GM23338 (cell line): Measurements from ENCODE around the gene RHBDD1. TPM values are rescaled to one million over a fixed set of nuclear protein-coding genes. Genes with fewer than 3 reads are reported as not detected.

Experiments used
- ATAC-seq: fragments of 200-7000 bp; cut with Tn5 transposase; 3 replicates; pipeline ENCODE4 v1.9.1; 2020
- DNase-seq: peaks from one replicate; pipeline ENCODE4 v3.0.0-alpha.2; 2015; ENCODE audit warnings: low spot score
- H2AFZ ChIP-seq: fragments of 200-600 bp; sonication (generic); 2 replicates; pipeline ENCODE4 v1.8.0; 2016; ENCODE audit warnings: antibody characterized with exemption, mild to moderate bottlenecking, moderate library complexity
- H3F3A ChIP-seq: fragments of 200-600 bp; sonication (generic); replicated peaks from 2 replicates; pipeline ENCODE4 v1.8.0; 2017; ENCODE audit warnings: antibody characterized with exemption, mixed run types, low read depth
- H3K27ac ChIP-seq: fragments of 200-600 bp; sonication (generic); 2 replicates; pipeline ENCODE4 v1.6.1; 2016; ENCODE audit warnings: low read depth
- H3K27me3 ChIP-seq: fragments of 200-600 bp; sonication (generic); 2 replicates; pipeline ENCODE4 v1.8.0; 2016; ENCODE audit warnings: mild to moderate bottlenecking, mixed run types, moderate library complexity; ENCODE audit not compliant: insufficient read depth
- H3K36me3 ChIP-seq: fragments of 200-600 bp; sonication (generic); 2 replicates; pipeline ENCODE4 v1.8.0; 2016; ENCODE audit warnings: mild to moderate bottlenecking; ENCODE audit not compliant: insufficient read depth
- H3K4me1 ChIP-seq: fragments of 200-600 bp; sonication (generic); 2 replicates; pipeline ENCODE4 v1.8.0; 2016; ENCODE audit warnings: mild to moderate bottlenecking, moderate library complexity; ENCODE audit not compliant: insufficient read depth
- H3K4me2 ChIP-seq: fragments of 200-600 bp; sonication (generic); 2 replicates; pipeline ENCODE4 v1.7.1; 2017; ENCODE audit warnings: mixed run types
- H3K4me3 ChIP-seq: fragments of 200-600 bp; sonication (generic); 2 replicates; pipeline ENCODE4 v1.6.1; 2016; ENCODE audit warnings: mixed run types
- H3K79me2 ChIP-seq: fragments of 200-600 bp; sonication (generic); replicated peaks from 2 replicates; pipeline ENCODE4 v1.8.0; 2017; ENCODE audit warnings: mild to moderate bottlenecking; ENCODE audit not compliant: insufficient read depth
- H3K9me2 ChIP-seq: fragments of 200-600 bp; sonication (generic); 2 replicates; pipeline ENCODE4 v1.8.0; 2017; ENCODE audit not compliant: insufficient read depth
- H4K20me1 ChIP-seq: fragments of 200-600 bp; sonication (generic); replicated peaks from 2 replicates; pipeline ENCODE4 v1.8.0; 2017; ENCODE audit warnings: mild to moderate bottlenecking; ENCODE audit not compliant: insufficient read depth
- H3K27ac Mint-ChIP-seq: 2 replicates; pipeline ENCODE4 v1.8.0; 2020; ENCODE audit warnings: inconsistent platforms, mild to moderate bottlenecking, moderate library complexity, mixed read lengths
- H3K27me3 Mint-ChIP-seq: 3 replicates; pipeline ENCODE4 v1.8.0; 2022; ENCODE audit warnings: low read depth, mild to moderate bottlenecking, moderate library complexity, mixed read lengths, inconsistent platforms; ENCODE audit not compliant: insufficient read depth, poor library complexity
- H3K36me3 Mint-ChIP-seq: 3 replicates; pipeline ENCODE4 v1.8.0; 2021; ENCODE audit warnings: low read depth, mild to moderate bottlenecking, inconsistent platforms, moderate library complexity, mixed read lengths
- H3K4me1 Mint-ChIP-seq: 3 replicates; pipeline ENCODE4 v1.8.0; 2020; ENCODE audit warnings: mild to moderate bottlenecking, inconsistent platforms, mixed read lengths
- H3K4me3 Mint-ChIP-seq: 3 replicates; pipeline ENCODE4 v1.8.0; 2021; ENCODE audit warnings: moderate library complexity, mild to moderate bottlenecking, inconsistent platforms, mixed read lengths
- H3K9me3 Mint-ChIP-seq: 3 replicates; pipeline ENCODE4 v1.8.0; 2020; ENCODE audit warnings: moderate library complexity, mild to moderate bottlenecking, inconsistent platforms, mixed read lengths
- CREB1 ChIP-seq: fragments of 250-450 bp; sonication (Bioruptor Pico); IDR thresholded peaks from 2 replicates; pipeline ENCODE4 v1.5.0; 2020; ENCODE audit warnings: low read depth, mild to moderate bottlenecking, moderate library complexity
- ETS1 ChIP-seq: IDR thresholded peaks from 2 replicates; pipeline ENCODE4 v1.6.1; 2016; ENCODE audit warnings: antibody characterized with exemption
- EZH2 ChIP-seq: fragments of 200-600 bp; sonication (generic); IDR thresholded peaks from one replicate; pipeline ENCODE4 v1.8.0; 2017; ENCODE audit warnings: antibody characterized with exemption, mild to moderate bottlenecking, low read depth; ENCODE audit not compliant: unreplicated experiment
- EZH2phosphoT487 ChIP-seq: fragments of 200-600 bp; sonication (generic); IDR thresholded peaks from one replicate; pipeline ENCODE4 v1.8.1; 2018; ENCODE audit warnings: antibody characterized with exemption; ENCODE audit not compliant: unreplicated experiment
- JUNB ChIP-seq: IDR thresholded peaks from one replicate; pipeline ENCODE4 v1.6.1; 2016; ENCODE audit warnings: antibody characterized with exemption; ENCODE audit not compliant: unreplicated experiment
- NANOG ChIP-seq: IDR thresholded peaks from 2 replicates; pipeline ENCODE4 v1.6.1; 2016; ENCODE audit warnings: antibody characterized with exemption, borderline replicate concordance
- REST ChIP-seq: IDR thresholded peaks from one replicate; pipeline ENCODE4 v1.6.1; 2018; ENCODE audit warnings: antibody characterized with exemption; ENCODE audit not compliant: unreplicated experiment
- STAT1 ChIP-seq: IDR thresholded peaks from one replicate; pipeline ENCODE4 v1.6.1; 2016; ENCODE audit warnings: antibody characterized with exemption; ENCODE audit not compliant: unreplicated experiment
- ZNF114 ChIP-seq: fragments of 250-450 bp; sonication (Bioruptor Pico); IDR thresholded peaks from 2 replicates; pipeline ENCODE4 v1.5.0; 2020; ENCODE audit warnings: mild to moderate bottlenecking, moderate library complexity
- ZNF331 ChIP-seq: fragments of 250-450 bp; sonication (Bioruptor Pico); IDR thresholded peaks from 2 replicates; pipeline ENCODE4 v1.5.0; 2020; ENCODE audit warnings: low read depth, mild to moderate bottlenecking, moderate library complexity
- ZNF462 ChIP-seq: fragments of 250-450 bp; sonication (Bioruptor Pico); IDR thresholded peaks from 2 replicates; pipeline ENCODE4 v1.5.0; 2020; ENCODE audit warnings: mild to moderate bottlenecking, moderate library complexity
- polyA plus RNA-seq: library from polyadenylated mRNA; unstranded; fragments of >200 nt; fragmentation: Nextera tagmentation; extraction: Ambion mirVana; gene quantifications from 2 replicates; pipeline ENCODE4 v1.2.1, GENCODE V29; 2016
- total RNA-seq: library from RNA; depleted of rRNA; stranded (reverse); fragments of >200 nt; shearing (Covaris generic); gene quantifications from 2 replicates; pipeline ENCODE4 v1.2.3, GENCODE V29; 2014

RHBDD1 gene
- total and polyA plus RNA-seq, 2 experiments from 2014 or later: 7.3 to 13.0 TPM

- TF ChIP-seq EZH2phosphoT487 (no peak), ETS1 (no peak), JUNB (no peak), ZNF114 (CRISPR knock-in tag) (no peak), EZH2 (no peak), CREB1 (CRISPR knock-in tag) (no peak), REST (no peak), STAT1 (no peak)
Observed at GRCh38 chr2:226892729-226893128, 56.9 kb downstream of the RHBDD1 start (continued).

- Mint-ChIP-seq H3K4me1 (no peaks in the 10 kb centered on the region; the same call in 2 of the 3 replicates), H3K27ac (no peak overlapping the region), H3K4me3 (no peak overlapping the region), H3K27me3 (no peaks in the 10 kb centered on the region), H3K9me3 (no peaks in the 10 kb centered on the region; the same call in 2 of the 3 replicates), H3K36me3 (peaks cover 2% of the 10 kb centered on the region; the same call in 2 of the 3 replicates)
- ATAC-seq (no peak), DNase-seq (no peak)
- H3K9me2 ChIP-seq: no peaks in the 10 kb centered on the region
- H3F3A ChIP-seq: no peaks in the 10 kb centered on the region
- peaks cover 5% of the 10 kb centered on the region; the same call in 1 of the 2 replicates for H4K20me1 ChIP-seq
- H3K4me3 ChIP-seq: no peak overlapping the region
- no peak overlapping the region for H3K27ac ChIP-seq
- no peaks in the 10 kb centered on the region for H3K79me2 ChIP-seq
- no peaks in the 10 kb centered on the region for H3K4me1 ChIP-seq
- no peaks in the 10 kb centered on the region for H3K27me3 ChIP-seq
- no peak overlapping the region for H2AFZ ChIP-seq
- no peaks in the 10 kb centered on the region; the same call in 1 of the 2 replicates for H3K36me3 ChIP-seq
- H3K4me2 ChIP-seq: no peak overlapping the region
- TF ChIP-seq ETS1 (no peak), EZH2phosphoT487 (no peak), CREB1 (CRISPR knock-in tag) (no peak), ZNF462 (CRISPR knock-in tag) (no peak), STAT1 (no peak), ZNF331 (CRISPR knock-in tag) (no peak), EZH2 (no peak), NANOG (no peak), ZNF114 (CRISPR knock-in tag) (no peak), JUNB (no peak)
Observed at GRCh38 chr2:226893216-226893615, 57.4 kb downstream of the RHBDD1 start.
